ENCODE results near the gene CDC34.

GRCh38 chr19:539429-540030 lies 8.0 kb downstream of the CDC34 start:
- TF ChIP-seq POLR2AphosphoS5 (IDR thresholded peaks at IDR 0.05; ENCODE audit: low read depth) (no peak), CTCF (IDR thresholded peaks at IDR 0.05; ENCODE audit: insufficient read depth, low read length) (no peak), REST (IDR thresholded peaks at IDR 0.05; ENCODE audit: insufficient replicate concordance, low read depth) (no peak), SPI1 (IDR thresholded peaks at IDR 0.05; ENCODE audit: borderline replicate concordance, low read depth) (no peak), GABPA (IDR thresholded peaks at IDR 0.05; ENCODE audit: low read depth) (no peak)
